ENCODE measurements around the gene FHL2.

- TF ChIP-seq MXD1 (CRISPR knock-in tag; IDR thresholded peaks at IDR 0.05) (no peak), NFIC (IDR thresholded peaks at IDR 0.05; ENCODE audit: low read length) (no peak), HOXA5 (CRISPR knock-in tag; IDR thresholded peaks at IDR 0.05) (no peak), XRCC5 (optimal IDR thresholded peaks at IDR 0.05; ENCODE audit: low read length) (no peak), HNRNPL (IDR thresholded peaks at IDR 0.05; ENCODE audit: low read depth, low read length) (no peak), ATF3 (CRISPR knock-in tag; IDR thresholded peaks at IDR 0.05) (no peak), ZBTB20 (CRISPR knock-in tag; IDR thresholded peaks at IDR 0.05; ENCODE audit: borderline replicate concordance, low read depth) (no peak)
Observed at GRCh38 chr2:105371156-105371555, 27.7 kb downstream of the FHL2 start.

Data from HepG2 (cell line).